Stimulated activated CD4-positive, alpha-beta T cell treated with anti-CD3 and anti-CD28 coated beads, Interleukin-4, amount 100 ng/mL, for 1 hour (primary cell): ENCODE measurements around the gene SYNE2.
"Not testable (repeated sequence)": the region's sequence is repeated elsewhere in the genome, so short reads cannot be mapped to it uniquely, and the experiment has no call there.

ENCODE experiments used
- DNase-seq: peaks from one replicate; pipeline ENCODE4 v3.0.0-alpha.2; 2020

SYNE2 gene

DNA sequence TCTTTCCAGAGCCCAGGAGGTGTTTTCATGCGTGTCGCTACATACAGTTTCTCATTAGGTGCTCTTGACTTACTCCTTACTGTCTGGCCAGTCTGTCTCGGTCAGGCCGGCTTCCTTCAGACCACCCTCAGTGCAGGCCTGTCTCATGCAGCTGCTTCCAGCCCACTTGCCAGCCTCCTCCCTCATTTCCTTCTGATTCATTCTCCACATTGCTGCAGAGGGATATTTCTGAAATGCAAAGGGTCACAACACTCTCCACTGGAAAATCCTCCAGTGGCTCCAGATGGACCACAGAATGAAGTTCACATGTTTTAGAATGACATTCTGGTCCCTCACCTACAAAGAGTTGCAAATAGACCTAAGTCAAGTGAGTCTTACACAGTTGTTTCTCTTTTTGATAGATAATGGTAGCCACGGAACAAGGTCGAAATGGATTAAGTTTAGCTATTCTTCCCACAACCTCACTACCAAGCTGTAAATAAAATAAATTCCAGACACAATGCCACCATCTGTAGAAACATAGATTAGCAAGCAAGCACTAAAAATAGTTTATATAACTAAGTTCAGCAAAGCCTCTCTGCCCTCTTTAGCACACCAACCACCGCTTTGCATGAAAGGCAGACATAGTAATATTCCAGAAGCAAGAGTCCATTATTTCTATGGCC lies 294.5 kb downstream of the SYNE2 start:
- no peak for DNase-seq

DNA sequence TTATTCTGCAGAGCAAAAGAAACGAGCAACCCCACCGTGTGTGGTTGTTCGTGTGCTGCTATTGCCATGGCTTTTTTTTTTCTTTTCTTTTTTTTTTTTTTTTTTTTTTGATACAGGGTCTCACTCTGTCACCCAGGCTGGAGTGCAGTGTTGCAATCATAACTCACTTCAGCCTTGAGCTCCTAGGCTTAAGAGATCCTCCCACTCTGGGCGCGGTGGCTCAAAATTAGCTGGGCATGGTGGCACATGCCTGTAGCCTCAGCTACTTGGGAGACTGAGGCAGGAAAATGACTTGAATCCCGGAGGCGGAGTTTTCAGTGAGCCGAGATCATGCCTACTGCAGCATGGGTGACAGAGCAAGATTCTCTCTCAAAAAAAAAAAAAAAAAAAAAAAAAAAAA lies 297.1 kb downstream of the SYNE2 start:
- no peak for DNase-seq

GRCh38 chr14:64158608-64159007 lies 305.8 kb downstream of the SYNE2 start:
- DNase-seq, result no peak

GRCh38 chr14:64159588-64159987 lies 306.8 kb downstream of the SYNE2 start:
- no peak for DNase-seq

GRCh38 chr14:64170181-64170580 lies 317.4 kb downstream of the SYNE2 start:
- no peak for DNase-seq

DNA sequence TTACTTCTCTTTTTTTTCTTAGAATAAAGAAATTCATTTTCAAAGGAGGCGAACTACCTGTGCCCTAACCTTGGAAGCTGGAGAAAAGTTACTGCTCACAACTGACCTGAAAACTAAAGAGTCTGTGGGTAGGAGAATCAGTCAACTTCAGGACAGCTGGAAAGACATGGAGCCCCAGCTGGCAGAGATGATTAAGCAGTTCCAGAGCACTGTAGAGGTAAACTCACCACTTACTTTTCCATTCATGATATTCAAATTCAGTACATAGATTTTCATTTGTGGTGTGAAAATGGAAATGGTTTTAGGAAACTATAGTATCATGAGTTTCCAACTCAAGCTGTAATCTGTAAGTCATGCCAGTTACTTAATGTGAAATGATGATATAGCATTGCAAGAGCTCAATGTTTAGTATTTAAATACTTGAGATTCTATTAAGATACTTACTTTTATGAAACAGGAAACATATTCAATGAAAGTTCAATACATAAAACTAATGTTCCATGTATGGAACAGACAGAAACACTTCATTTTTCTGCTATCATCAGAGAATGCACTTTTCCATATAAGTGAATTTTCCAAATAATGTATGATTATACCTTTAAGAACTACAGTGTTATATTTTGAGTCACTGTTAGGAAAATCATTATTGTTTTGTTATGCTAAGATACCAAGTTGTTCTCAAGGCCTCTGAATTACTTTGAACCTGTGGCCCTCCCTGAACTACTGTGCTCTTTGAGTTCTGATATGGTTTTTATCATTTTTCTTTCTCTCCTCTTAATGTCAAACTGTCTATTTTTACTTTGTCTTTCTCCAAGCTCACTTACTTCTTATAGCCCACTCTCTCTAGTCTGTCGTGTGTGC lies 322.3 kb downstream of the SYNE2 start:
- DNase-seq, result no peak

GRCh38 chr14:64176330-64176729 lies 323.5 kb downstream of the SYNE2 start:
- DNase-seq, result no peak

GRCh38 chr14:64178814-64179213 lies 326.0 kb downstream of the SYNE2 start:
- DNase-seq, result no peak

DNA sequence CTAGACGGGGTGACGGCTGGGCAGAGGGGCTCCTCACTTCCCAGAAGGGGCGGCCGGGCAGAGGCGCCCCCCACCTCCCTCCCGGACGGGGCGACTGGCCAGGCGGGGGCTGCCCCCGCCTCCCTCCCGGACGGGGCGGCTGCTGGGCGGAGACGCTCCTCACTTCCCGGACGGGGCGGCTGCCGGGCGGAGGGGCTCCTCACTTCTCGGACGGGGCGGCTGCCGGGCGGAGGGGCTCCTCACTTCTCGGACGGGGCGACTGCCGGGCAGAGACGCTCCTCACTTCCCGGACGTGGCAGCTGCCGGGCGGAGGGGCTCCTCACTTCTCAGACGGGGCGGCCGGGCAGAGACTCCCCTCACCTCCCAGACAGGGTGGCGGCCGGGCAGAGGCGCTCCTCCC lies 330.1 kb downstream of the SYNE2 start:
- DNase-seq, result not testable (repeated sequence)

DNA sequence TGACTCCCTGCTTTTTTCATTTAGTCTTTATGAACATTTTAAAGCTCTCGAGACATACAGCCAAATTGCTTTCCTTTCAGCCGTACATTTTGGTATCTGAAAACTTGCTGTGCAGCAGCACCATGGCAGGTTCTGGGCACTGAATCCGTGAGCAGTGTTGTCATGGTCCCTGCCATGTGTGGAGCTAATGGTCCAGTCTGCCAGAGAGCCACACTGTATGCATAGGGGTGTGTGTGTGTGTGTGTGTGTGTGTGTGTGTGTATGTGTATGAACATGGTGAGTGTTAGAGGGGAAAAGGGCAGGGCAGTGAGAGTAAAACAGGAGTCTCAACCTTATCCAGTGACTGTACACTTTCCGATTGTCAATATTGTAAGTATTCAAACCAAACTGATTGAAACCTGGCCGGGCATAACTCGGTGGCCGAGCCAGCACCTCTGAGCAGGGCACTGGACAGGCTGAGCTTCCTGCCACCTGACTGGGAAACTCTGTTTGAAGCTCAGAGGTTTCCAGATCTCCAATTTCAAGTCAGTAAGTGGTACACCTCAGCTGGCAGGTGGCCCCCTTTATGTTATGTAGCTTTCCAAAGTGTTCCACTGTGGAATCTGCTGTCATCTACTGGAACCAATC lies 331.4 kb downstream of the SYNE2 start:
- no peak for DNase-seq

DNA sequence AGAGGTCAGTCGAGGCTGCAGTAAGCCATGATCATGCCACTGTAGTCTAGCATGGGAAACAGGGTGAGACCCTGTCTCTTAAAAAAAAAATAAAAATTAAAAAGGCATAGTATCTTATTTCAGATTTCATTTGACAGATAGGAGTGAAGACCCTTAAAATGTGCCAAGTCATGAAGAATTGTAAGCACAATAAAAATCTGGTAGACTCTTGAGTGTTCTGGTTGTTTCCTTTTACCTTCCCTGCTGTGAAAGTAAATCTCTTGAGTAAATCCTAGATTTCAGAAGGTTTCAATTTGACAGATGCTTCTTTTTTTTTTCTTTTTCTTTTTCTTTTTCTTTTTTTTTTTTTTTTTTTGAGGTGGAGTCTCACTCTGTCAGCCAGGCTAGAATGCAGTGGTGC lies 332.4 kb downstream of the SYNE2 start:
- DNase-seq, result no peak

GRCh38 chr14:64186231-64187129 lies 333.7 kb downstream of the SYNE2 start:
- no peak for DNase-seq

DNA sequence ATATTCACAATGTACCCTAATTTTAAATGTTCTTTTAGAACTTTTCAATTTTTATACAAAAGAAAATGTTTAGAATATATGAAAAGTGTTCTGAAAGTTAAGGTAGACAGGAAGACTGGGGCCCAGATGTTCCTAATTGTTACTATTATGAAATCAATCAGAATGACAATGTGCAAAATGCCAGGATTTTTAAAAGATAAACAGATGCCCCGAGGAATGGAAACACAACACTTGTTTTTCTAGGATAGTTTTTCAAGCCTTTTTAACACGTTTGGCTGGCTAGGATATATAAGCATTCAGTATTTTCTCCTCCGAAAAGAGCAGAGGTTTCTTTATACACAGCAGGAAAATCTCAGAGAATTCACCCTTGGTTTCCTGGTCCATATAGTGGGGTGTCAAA lies 334.5 kb downstream of the SYNE2 start:
- DNase-seq, result no peak

DNA sequence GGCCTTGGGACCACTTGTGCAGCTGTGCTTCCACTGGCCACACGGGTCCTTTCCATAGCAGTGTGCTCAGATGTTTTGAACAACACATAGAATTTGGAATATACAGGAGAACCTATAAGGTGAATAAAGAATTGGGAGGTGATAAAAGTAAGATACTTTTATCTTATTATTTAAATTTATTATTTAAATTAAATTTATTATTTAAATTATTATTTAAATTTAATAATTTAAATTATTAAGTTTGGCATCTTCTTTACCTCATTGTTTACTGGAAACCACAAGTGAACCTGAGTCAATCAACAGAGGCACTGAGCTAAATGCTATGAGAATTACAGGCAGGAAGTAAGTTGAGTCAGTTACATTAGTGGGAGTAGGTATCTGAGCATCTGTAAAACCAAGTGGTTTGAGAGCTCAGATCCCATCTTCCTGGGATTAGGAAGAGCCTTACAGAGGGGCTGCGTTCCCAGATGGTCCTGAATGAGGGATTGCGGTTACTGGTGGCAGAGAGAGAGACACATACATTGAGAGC lies 338.2 kb downstream of the SYNE2 start:
- no peak for DNase-seq

DNA sequence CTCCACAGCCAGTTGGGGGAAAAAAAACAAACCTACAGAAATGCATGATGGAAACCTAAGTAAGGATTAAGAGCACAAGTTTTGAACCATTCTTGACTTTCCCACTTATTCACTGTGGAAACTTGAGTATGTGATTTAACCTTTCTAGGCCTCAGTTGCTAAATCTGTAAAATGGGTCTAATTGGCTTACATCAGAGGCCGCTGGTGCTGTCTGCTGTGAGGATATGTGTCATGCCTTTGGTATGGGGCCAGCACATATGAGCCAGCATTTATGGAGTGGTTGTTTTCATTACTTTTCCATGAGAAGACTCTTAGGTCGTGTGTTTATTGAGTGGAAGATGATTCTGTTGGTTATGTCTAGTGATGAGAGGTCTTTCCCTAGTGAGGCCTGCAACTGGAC lies 339.0 kb downstream of the SYNE2 start:
- DNase-seq, result no peak

- no peak for DNase-seq
Observed at GRCh38 chr14:64193821-64194220, 341.0 kb downstream of the SYNE2 start.

- DNase-seq, result no peak
Observed at GRCh38 chr14:64194404-64194803, 341.6 kb downstream of the SYNE2 start.

GRCh38 chr14:64195199-64195598 lies 342.4 kb downstream of the SYNE2 start:
- DNase-seq, result no peak

GRCh38 chr14:64196056-64196455 lies 343.3 kb downstream of the SYNE2 start:
- DNase-seq, result no peak

GRCh38 chr14:64196814-64197411 lies 344.1 kb downstream of the SYNE2 start:
- DNase-seq, result peak; percentile 20

- no peak for DNase-seq
Observed at GRCh38 chr14:64197996-64198395, 345.2 kb downstream of the SYNE2 start.

DNA sequence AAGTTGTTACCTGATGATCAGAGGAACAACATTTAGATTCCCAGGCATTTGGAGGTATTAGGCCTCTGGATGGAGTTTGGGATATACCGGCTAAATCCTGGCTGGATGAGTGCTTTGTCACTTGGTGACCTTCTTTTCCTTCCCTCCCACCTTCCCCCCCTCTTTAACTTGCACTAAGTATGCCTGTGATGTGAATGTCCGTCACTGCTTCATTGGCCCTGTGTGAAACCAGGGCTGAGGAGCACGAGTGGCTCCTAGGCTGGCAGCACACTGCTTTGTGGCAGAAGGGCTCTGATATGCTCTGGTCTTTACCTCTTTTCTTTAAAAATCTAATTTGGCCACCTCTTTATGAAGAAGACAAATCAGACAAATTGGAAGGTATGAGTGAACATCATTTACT lies 345.7 kb downstream of the SYNE2 start:
- DNase-seq, result no peak
